HG03139 (cell line): Measurements from ENCODE around the gene EFNB2.

ENCODE experiments used
- ATAC-seq: cut with Tn5 transposase; IDR thresholded peaks from one replicate; pipeline ENCODE4 v1.9.1; 2021; ENCODE audit not compliant: unreplicated experiment

Gene EFNB2

DNA sequence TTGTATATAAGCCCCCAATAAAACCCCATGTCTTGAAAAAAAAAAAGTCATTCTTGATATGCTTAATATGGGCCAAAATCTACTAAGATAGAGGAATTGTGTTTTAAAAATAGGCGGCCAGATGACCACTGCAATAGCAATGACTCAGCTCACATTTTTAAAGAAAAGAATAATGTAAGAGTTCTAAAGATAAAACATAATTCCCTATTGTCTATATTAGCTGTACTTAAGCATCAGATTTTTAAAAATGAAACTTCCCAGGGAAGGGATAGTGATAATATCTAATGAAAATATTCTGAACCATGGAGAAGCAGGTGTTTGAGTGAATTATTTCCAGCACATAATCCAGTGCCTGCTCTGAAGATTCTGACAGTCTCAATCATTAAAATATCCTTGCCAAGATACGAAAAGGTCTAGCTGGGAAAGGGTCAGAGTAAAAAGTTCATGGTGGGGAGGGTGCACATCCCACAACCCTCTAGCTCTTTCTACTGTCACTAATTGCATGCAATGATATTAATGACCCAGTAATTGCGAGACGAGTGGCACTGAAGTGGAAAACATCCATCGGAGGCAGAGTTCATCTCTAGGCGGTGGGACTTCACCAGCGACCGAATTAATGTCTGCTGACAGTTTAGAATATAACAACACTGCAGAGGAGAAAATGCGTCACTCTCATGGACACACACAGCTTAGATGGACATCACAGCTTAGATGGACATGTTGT is 31.6 kb downstream of the EFNB2 start:
- ATAC-seq = no peak

DNA sequence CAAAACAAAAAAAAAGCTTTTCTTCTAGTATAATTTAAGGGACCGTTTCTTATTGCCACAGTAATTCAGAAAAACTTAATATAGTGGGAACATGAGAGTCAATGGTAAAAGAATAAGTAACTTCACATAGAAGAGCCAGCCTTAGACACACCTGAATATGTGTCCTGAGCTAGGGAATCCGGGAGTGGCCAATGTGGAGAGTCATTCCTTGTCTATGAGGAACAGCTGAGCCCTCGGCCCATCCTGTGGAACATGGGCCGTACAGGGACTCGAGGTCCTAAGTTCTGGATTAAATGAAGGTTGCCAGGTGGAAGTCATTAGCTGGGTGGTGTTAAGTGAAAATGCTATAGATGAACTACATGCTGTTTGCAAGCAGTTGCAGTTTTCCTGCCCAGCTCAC is 32.2 kb downstream of the EFNB2 start:
- ATAC-seq = no peak

DNA sequence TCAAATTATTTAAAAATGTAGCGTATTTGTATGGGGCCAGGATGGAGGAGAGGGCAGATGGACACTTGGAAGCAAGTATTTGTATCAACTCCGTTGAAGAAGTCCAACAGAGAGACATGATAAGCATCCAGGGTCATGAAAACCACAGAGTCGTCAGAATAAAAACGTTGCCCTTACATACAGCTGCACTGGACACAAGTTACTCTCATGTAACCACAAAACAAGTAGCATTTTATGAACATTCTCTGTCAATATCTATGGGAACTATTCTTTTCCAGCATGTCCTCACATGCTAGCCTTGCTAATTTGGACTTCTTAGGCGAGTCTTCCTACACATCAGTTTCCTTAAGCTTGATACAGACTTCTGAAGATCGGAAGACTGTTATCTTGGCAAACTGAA is 35.0 kb downstream of the EFNB2 start:
- ATAC-seq = no peak

DNA sequence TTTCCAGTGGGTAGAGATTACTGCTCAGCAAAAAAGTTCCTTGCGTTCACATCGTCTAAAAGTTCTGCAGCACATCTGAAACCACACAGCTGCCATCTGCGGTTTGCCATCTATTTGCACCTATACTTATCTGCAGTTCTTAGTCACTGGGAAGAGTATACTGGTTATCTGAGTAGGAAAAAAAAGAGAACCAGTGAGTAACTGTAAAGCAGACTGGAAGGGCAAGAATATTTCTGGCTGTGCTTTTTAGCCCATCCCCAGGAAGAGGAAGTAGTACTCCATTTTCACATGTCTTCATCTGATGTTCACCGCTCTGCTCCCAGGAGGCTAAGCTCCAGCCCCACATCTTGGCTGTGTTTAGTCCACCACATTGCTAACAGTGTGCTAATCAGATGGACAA is 35.6 kb downstream of the EFNB2 start:
- ATAC-seq = peak; percentile 69

DNA sequence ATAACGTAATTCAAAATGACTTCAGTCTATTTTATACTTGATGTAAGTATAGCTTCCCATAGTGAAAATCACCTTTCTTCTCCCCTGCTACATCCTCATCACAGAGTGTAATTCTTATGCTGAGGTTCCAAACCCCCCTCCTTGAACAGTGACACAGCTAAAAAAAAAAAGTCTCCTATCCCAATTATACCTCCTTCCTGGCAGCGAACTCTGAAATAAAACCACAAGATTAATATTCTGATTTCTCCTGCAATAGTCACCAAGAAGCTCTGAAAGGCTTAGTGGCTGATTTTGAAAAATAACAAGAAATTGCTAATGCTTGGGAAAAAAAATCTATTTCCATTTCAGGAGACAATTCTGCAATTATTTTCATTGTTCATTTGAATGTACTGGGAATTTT is 36.3 kb downstream of the EFNB2 start:
- no peak for ATAC-seq

DNA sequence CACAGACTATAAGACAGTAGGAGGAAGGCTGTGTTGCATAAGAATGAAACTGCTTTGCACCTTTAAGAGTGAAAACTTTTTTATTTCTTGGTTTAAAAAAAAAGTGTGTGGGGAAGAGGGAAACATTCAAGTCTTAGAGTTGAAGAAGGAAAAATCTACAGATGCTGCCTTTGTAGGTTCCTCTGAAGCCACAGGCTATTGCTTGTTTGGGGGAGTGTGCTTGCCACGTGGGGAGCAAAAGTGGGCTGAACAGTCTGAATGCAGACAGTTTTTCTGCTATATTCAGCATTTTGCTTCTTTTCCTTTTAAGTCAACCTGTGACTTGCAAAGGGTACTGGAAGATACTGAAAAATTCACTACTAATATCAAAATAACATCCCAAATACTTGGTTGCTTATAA is 36.9 kb downstream of the EFNB2 start:
- no peak for ATAC-seq

DNA sequence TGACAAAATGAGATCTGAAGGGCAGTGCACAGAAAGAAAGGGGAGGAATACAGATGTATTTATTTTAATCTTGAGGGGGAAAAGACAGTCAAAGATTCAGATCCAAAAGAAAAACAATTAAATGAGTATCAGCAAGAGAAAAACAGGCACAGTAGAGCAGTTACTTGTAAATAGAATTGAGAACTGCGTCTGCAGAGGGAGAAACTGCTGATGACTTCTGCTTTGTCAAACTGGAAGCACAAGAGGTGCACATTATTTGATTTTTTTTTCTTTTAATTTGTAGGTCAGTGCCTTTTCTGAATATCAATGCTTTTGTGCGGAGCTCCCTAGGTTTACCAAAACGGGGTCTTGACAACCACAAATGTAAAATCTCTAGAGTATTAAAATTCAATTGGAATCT is 37.3 kb downstream of the EFNB2 start:
- no peak for ATAC-seq

DNA sequence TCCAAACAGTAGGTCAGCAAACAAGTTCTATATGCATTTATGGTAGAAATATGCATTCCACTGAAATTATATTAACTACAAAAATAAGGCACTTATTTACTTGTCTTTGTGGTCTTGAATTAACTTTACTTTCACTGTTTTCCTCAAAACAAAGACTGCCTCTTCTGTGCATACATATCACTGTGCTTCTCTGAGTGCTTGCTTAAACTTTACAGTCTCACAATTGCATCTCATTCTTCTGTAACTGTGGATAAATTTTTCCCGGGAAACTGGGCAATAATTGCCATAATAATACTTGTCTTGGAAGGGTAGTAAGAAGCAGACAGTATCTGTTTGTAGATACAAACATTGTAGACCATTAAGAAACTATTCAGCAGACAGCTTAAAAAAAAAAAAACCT is 38.4 kb downstream of the EFNB2 start:
- no peak for ATAC-seq

DNA sequence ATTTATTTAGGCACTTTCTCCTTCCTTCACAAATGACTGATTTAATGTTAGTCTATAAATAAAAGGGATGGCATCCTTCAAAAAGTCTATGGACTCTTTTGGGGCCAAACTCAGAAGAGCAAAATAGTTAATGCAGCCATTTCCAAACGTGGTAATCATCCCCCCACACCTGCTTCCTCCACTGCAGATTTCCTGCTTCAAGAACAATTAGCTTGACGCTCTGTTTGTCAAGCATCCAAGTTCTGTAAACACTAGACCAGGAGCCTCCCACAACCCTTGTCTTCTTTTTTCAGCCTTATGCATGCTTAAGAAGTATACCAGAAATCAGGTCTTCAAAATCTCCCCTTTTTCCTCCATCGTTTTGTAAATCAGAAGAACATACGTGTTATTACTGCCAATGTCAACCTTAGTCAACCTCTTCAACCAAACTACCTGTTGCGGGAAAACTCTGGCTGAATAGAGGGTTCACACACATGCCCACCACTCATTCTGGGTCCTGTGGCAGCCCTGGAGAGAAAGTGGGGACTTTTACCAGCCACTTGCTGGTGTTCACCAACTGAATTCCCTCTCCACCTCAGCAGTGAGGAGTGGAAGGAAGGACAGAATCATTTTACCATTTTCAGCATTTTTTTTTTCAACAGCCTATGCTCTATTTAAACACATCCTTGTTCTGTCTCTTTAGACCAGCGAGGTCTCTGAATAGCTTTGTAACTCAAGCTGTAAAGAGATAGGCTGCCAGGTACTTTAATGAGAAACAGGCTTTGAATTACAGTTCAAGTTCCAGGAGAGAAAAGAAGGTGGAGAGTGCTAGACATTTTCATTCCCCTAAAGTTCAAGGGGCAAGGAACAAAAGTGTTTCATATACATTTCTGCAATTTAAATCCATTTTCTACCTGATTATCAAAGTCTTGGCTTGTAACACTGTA is 39.1 kb downstream of the EFNB2 start:
- ATAC-seq = no peak

DNA sequence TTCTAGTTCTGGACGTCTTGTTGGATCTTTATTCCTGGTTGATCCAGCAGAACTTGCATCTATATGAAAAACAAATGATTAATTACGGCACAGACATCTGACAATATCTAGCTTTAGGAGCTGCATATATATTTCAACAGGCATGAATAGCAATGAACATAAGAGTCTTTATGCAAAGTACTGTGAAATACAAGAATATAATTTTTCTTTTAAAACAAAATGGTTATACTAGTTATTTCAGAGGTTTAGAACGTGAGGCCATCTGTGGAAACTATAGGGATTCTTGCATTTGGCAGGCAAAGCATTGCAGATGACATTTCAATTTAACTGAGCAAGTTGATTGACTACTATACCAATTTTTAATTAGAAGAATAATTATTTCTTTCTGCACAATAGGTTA is 40.5 kb downstream of the EFNB2 start:
- ATAC-seq = no peak

DNA sequence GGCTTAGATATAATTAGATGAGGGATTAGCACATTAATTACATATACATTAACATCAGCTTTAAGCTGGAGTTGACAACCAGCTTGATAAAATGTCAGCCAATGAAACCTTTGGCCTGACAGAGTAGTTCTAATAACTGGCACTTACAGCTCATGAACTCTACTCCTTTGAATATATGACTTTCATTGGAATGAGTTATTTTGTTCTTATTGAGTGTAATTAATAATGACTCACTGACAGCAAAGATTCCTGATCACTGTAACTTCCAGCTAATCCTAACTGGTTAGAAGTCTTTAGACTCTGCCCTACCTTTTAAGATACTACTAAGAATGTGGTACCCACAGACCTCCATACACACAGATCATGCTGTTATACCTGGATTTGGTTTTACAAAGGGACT is 41.0 kb downstream of the EFNB2 start:
- no peak for ATAC-seq

DNA sequence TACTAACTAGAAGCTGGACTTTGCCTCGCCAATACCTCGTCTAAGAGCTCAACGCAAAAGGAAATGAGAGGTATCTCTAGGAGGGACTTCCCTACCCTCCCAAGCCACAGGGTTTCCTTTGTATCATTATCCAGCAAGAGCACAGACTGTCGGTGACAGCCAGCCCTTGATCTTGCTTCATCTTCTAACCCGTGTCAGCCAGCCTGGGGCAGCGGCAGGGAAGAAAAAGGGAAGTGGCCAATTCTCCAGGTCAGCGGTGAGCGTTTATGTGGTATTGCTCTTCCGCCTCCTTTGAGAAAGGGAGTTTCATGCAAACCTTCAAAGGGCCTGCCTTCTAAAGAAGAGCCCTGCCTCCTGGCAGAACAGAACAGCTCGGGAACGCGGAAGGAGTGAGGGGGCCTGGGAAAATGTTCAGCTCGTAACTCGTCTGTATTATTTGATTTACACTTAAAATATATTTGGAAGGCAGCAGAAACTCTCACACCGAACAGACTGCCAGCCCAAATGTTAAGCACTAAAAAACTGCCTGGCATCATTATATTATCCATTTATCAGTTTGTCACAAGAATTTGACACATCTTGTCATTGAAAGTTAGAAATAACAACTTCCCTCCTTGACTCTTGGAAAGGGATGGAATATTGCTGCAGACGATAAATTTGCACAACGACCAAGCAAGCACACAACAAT is 41.8 kb downstream of the EFNB2 start:
- ATAC-seq = peak; percentile 94

DNA sequence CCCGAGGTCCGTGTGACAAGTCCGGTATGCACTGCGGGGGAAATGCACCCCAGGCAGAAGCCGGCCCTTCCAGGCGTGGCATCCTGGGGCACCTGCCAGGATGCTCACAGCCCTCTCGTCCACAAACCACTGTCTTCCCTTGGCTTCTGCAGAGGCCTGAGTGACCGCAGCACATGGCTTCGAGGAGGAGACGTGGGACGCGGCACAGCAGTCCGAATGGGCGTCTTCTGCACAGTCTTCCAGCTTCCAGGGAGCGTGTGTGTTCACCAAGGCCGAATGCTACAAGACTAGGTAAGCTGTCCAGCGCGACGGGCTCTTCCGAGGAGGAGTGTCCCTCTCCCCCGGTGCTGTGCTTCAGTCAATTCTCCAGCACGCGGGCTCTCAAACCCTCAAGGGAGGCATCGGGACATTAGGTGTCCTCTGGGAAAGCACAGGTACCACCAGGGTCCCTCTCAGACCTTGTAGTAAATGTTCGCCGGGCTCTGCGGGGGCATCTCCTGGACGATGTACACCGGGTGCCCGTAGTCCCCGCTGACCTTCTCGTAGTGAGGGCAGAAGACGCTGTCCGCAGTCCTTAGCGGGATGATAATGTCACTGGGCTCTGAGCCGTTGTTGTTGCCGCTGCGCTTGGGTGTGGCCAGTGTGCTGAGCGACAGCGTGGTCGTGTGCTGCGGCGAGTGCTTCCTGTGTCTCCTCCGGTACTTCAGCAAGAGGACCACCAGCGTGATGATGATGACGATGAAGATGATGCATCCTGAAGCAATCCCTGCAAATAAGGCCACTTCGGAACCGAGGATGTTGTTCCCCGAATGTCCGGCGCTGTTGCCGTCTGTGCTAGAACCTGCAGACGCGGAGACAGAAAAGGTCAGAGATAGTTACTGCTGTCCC is 42.6 kb downstream of the EFNB2 start:
- no peak for ATAC-seq

DNA sequence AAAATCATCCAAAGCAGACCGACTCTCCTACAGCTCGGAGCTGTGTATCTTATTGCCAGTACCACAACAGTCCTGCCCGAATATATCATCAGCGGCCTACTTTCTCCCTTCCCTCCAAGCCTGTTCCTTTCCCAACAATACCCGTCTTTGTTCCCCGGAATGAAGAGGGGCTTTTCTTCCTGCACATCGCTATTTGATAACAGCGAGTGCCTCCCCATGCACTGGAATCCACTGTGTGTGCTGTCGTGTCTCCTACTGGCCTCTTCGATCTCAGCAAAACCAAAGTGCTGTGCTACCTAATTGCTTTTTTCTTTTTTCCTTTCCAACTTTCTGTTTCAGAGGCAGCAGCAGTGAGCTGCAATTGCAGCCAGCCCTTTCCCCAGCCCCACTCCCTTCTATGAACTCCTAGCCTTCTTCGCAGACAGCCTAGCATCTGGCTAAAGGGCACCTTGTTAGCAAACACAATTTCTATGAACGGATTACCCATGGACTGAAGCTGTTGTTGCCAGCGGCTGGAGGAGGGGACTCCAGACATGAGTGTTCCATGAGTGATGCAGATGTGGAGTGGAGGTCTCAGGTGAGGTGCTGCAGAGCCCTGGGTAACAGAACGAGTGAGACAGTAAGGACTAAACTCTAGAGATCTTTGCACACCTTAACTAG is 43.4 kb downstream of the EFNB2 start:
- no peak for ATAC-seq

DNA sequence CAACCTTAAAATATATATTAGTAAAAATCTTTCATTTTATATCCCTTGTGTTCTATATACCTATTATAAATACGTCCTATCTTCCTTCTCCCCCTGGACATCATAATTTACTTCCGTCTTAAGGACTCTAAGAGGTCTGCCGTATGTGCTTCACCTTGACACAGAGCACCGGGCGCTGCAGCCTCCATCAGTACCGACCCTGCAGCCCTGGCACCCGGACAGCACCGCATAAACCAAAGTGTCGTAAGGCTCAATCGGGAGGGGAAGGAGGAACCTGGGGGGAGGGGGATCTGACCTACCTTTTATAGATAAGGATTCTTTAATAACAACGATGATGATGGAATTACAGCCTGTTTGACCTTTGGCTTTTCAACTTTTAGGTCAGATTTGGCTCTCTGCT is 44.0 kb downstream of the EFNB2 start:
- no peak for ATAC-seq

DNA sequence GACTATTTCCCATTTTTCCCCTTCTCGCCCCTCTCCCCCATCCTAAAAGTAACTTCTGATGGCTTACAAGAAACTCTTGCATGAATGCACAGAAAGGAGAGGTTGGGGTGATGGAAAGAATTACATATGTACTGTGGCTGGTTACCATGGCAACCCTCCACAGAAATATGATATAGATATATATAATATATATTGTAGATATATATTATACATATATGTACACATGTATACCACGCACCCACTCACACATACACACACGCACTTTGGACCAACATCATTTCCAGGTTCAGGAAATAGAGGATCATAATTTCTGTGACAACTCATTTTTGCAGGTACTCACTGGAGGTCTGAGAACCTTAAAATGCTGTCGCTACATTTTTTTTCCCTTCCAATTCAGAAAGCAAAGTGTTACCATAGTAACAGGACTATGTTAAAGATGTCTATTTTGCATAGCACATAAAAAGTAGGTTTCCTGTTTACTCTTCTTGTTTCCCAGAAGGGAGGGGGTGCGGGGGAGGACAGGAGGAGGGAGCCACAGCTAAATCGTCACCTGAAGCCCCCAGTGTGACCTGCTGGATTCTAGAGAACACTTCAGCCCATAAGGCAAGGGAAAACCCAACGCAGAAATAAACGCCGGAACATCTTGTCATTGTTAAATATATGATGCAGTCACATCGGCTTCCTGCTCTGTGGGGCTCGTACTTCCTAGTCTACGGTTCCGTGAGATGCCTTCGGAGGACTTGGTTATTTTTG is 44.7 kb downstream of the EFNB2 start:
- no peak for ATAC-seq

DNA sequence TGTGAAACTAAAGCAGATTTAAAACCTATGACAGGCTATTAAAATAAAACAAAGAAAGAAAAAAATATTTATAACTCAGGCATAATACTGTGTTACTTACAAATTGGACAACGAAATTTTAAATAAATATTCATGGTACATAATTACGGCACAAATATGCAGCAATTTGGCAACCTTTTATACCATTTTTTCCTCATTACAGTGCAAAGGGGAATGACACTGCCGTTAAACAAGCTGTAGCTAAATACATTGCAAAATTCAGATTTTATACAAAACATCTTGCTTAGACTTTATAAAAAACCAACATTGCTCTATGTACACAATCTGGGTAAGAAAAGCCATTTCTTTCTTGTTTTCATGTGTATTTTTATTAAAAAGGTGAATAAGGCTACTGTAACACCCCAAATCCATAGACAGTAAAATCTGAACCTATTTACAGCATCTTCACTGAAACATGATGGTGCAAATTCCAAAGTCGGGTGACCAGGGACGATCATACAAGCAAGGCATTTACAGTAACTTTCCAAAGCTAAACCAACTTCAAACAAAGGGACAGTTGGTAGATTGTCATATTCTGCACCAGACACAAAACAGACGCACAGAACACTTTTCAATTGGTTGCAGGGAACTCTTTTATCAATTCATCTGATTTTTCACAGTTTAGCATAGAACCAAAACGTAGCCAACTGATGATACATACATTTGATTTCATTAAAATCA is 45.5 kb downstream of the EFNB2 start:
- no peak for ATAC-seq

DNA sequence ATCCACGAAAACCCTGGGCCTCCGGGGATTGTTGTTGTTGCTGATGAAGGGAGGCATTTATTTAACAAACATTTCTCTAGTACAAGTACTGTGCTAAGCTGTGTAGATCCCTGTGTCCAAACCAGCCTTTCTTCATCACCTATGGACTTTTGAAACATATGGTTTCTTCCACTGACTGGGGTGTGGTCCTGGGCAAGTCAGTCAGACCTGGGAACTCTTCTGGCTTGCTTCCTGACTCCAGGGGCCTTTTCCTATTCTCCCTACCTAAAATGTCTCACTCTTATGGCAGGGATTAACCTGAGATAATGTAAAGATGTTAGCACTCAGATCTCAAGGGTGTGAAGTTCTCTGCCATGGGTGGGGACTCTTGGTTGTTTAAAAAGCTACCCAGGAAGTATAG is 46.8 kb downstream of the EFNB2 start:
- no peak for ATAC-seq

DNA sequence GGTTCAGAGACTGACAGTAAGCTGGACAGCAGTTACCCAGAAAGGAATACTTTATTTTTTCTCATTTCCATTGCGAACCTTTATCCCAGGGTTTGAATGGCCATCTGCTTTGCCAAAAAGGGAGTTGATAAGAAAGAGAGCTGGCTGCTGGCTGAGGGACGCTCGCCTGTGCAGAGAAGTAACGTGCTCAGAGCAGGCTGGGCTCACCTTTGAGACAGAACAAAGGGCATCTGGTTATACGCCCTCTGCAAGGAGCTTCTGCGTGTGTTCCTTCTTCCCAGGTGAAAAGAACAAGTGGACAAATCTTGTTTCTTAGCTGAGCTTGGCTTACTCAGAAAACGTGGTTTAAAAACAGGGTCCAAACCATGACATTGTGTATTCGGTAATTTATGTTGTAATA is 47.4 kb downstream of the EFNB2 start:
- ATAC-seq = no peak
